ENCODE data around the gene GNL3L.
"Not testable (repeated sequence)": the region's sequence is repeated elsewhere in the genome, so short reads cannot be mapped to it uniquely, and the experiment has no call there.

The GNL3L gene

GRCh38 chrX:54529552-54530356 is at the start of gene GNL3L:
Gene GNL3L (plus strand): TSS chrX:54530219. CDS start chrX:54532567, 2,348 bp downstream.
- peak; percentile 88 for DNase-seq

GRCh38 chrX:54482839-54483593 is 47.0 kb upstream of the GNL3L start:
- no peak for DNase-seq

- no peak for DNase-seq
Measured at GRCh38 chrX:54483946-54484345, 46.1 kb upstream of the GNL3L start.

- no peak for DNase-seq
Measured at GRCh38 chrX:54484666-54485065, 45.4 kb upstream of the GNL3L start.

- DNase-seq, result not testable (repeated sequence)
Measured at GRCh38 chrX:54489819-54490218, 40.2 kb upstream of the GNL3L start.

- DNase-seq, result no peak
Measured at GRCh38 chrX:54492340-54492739, 37.7 kb upstream of the GNL3L start.

GRCh38 chrX:54494166-54494988 is 35.6 kb upstream of the GNL3L start:
- no peak for DNase-seq

- no peak for DNase-seq
Measured at GRCh38 chrX:54494989-54495813, 34.8 kb upstream of the GNL3L start.

GRCh38 chrX:54495814-54496516 is 34.1 kb upstream of the GNL3L start, which contains the start of gene FGD1:
Gene FGD1 (minus strand): TSS chrX:54496234. CDS start chrX:54495432, 802 bp downstream.
- peak; percentile 34 for DNase-seq

- no peak for DNase-seq
Measured at GRCh38 chrX:54496517-54496852, 33.5 kb upstream of the GNL3L start.

GRCh38 chrX:54496936-54497335 is 33.1 kb upstream of the GNL3L start:
- DNase-seq, result no peak

- DNase-seq, result no peak
Measured at GRCh38 chrX:54509400-54509799, 20.6 kb upstream of the GNL3L start.

- DNase-seq, result no peak
Measured at GRCh38 chrX:54529151-54529550, 868 bp upstream of the GNL3L start.

GRCh38 chrX:54530357-54530900 is 410 bp downstream of the GNL3L start:
- DNase-seq, result no peak

- no peak for DNase-seq
Measured at GRCh38 chrX:54534271-54534670, 4.3 kb downstream of the GNL3L start.

- no peak for DNase-seq
Measured at GRCh38 chrX:54540289-54540688, 10.3 kb downstream of the GNL3L start.

- DNase-seq, result not testable (repeated sequence)
Measured at GRCh38 chrX:54542239-54542638, 12.2 kb downstream of the GNL3L start.

GRCh38 chrX:54550821-54551220 is 20.8 kb downstream of the GNL3L start:
- DNase-seq, result no peak

GRCh38 chrX:54551801-54552200 is 21.8 kb downstream of the GNL3L start:
- DNase-seq, result no peak

- DNase-seq, result not testable (repeated sequence)
Measured at GRCh38 chrX:54555006-54555405, 25.0 kb downstream of the GNL3L start.

- no peak for DNase-seq
Measured at GRCh38 chrX:54560411-54560810, 30.4 kb downstream of the GNL3L start.

Measured in CD4-positive, alpha-beta T cell treated with Interleukin-15 for 1 hour (primary cell).